Tracheal epithelial cell (primary cell): ENCODE data around the gene KTI12. TPM values are rescaled to one million over a fixed set of nuclear protein-coding genes. Genes with fewer than 3 reads are reported as not detected.

ENCODE experiments used
- total RNA-seq: library from RNA; depleted of rRNA; stranded (reverse); fragments of >200 nt; gene quantifications from 2 replicates; pipeline ENCODE4 v1.2.1, GENCODE V29; 2014

KTI12 gene, protein sequence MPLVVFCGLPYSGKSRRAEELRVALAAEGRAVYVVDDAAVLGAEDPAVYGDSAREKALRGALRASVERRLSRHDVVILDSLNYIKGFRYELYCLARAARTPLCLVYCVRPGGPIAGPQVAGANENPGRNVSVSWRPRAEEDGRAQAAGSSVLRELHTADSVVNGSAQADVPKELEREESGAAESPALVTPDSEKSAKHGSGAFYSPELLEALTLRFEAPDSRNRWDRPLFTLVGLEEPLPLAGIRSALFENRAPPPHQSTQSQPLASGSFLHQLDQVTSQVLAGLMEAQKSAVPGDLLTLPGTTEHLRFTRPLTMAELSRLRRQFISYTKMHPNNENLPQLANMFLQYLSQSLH
- total RNA-seq = 10.4 and 11.1 TPM in 2 replicates

GRCh38 chr1:52033190-52034049, at the start of gene KTI12:
Gene KTI12, minus strand, starts transcription at chr1:52033810. Its CDS starts 49 bp downstream, at chr1:52033761.

DNA sequence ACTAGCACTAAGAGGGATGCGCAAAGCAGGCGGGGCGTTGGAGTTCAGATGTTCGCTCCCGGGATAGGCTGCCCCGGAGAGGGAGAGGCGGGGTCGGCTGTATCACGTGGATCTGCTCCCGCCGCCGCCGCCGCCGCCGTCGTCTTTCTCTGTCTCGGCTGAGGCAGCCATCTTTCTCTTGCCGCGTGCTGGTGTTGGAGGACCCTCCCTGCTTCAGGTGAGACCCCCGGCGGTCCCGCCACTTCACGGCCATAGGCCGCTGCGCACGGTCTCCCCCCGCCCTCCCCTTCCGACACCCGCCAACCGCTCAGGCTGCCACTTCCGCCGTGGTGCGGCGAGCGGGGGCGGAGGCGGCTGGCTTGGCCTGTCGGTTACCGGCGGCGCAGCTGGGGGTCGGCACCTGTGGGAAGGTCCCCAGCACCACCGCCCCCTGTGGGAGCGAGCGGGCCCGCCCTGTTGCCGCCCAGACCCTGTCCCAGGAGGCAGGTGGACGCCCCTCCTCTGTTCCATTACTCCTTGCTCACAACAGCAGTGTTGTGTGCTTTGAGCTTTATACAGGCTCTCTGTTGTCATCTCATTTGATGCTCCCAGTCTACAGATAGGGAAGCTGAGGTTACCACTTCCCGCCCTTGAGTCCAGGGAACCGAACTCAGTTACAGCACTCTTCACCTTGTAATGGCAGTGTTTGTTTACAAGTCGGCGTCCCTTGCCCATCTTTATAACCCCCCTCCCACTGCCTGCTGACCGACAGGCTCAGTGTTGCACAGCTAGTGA, 22.7 kb upstream of the KTI12 start, which contains the start of gene BTF3L4:
Gene BTF3L4 (plus strand): TSS at position 133 of the 774 bp plus-strand sequence. CDS start 3,553 bp downstream, outside the sequence.

DNA sequence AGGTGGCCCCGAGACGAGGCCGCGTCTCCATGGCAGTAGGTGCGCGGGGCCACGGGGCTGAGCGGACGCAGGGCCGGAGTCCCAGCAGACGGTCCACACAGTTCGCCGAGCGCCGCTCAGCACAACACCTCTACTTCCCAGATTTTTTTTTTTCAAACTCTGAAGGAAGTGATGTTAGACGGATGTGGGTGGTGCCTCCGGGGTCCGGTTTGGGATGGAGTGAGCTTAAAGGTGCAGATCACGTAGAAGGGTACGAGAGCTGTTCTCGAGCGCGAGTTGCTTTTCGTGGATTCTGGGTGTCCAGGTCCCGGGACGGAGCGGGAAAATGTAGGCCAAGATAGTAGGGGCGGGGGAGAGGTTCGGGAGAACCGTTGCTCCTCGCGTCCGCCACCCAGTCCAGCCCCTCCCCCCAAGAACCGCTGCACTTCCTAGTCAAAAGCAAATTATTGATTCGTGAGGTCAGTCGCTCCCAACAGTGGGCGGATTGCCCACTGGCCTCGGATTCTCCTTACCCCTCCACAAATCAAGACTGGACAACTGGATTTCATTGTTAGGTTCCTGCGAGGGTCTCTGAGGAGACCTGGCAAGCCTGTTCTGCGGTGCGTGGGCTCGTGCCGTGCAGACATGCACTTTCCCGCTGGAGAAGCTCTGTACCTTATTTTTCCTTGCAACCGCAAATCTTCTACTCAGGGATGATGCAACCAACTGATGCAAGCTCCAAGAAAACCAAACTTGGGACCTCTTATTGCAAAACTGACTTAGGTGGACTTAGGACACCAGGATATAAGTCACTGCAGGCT, 21.7 kb upstream of the KTI12 start, which contains the start of gene TXNDC12:
Gene TXNDC12 (minus strand): TSS at position 126 of the 800 bp plus-strand sequence. CDS start 95 bp downstream, at position 31.

DNA sequence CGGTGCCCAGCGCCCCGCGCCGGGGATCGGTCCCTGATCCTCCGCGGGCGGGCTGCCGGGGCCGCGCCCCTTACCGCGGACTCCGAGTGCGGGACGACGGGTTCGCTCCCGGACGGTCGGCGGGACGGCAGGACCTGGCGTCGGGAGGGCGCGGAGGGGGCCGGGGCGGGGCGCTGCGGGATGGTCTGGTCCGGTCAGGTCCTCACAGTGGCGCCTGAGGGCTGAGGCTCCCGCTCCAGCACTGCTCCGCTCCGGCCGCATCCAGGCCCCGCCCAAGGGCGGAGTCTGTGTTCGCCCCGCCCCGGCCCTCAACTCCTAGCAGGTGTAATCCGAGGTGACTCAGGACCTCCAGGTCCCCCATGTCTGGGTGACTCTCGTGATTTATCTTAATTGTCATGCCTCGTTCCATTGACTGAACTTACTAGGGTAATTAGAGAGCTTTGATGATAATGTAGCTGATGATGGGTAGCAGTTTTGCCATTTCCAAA, 43.1 kb downstream of the KTI12 start, which contains the start of gene RAB3B:
Gene RAB3B (minus strand): TSS at position 223 of the 488 bp plus-strand sequence. CDS start 13,583 bp downstream, outside the sequence.

Other genes with a start within 250 kb of the KTI12 start
- 61.2 and 88.0 TPM in 2 replicates for gene NRDC, start 155.1 kb downstream of the KTI12 start, total RNA-seq
- gene RAB3B, start 43.1 kb downstream of the KTI12 start, total RNA-seq = 2.3 and 9.2 TPM in 2 replicates
- gene TXNDC12, start 21.4 kb upstream of the KTI12 start, total RNA-seq = 42.9 and 44.8 TPM in 2 replicates
- 48.2 and 61.4 TPM in 2 replicates for gene BTF3L4, start 22.5 kb upstream of the KTI12 start, total RNA-seq
- 44.3 and 45.6 TPM in 2 replicates for gene ZFYVE9, start 108.3 kb upstream of the KTI12 start, total RNA-seq